WI38 (cell line): ENCODE results near the gene CCDC137.

Source experiments
- H3K4me3 ChIP-seq: 2 replicates; pipeline ENCODE4 v1.5.1; 2011; ENCODE audit warnings: low read depth, mild to moderate bottlenecking, control low read depth, low read length
- TF ChIP-seq, protein P1 (sequence below): IDR thresholded peaks from 2 replicates; pipeline ENCODE4 v1.5.1; 2012; ENCODE audit warnings: low read depth, mild to moderate bottlenecking, control low read depth, low read length

CCDC137 gene

DNA sequence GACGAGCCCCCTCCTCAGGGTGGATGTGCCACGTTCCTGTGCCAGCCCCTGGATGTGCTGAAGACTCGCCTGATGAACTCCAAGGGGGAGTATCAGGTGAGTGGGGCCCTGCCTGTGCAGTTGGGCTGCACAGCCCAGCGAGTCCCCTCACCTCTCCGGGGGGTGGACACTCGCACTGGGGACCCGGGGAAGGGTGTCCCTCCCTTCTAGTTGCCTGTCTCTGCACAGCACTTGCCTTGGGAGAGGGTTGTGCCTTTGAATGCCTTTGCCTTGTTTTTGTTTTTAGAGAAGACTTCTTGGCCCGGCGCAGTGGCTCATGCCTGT is 51.2 kb downstream of the CCDC137 start:
- TF ChIP-seq, protein P1, sequence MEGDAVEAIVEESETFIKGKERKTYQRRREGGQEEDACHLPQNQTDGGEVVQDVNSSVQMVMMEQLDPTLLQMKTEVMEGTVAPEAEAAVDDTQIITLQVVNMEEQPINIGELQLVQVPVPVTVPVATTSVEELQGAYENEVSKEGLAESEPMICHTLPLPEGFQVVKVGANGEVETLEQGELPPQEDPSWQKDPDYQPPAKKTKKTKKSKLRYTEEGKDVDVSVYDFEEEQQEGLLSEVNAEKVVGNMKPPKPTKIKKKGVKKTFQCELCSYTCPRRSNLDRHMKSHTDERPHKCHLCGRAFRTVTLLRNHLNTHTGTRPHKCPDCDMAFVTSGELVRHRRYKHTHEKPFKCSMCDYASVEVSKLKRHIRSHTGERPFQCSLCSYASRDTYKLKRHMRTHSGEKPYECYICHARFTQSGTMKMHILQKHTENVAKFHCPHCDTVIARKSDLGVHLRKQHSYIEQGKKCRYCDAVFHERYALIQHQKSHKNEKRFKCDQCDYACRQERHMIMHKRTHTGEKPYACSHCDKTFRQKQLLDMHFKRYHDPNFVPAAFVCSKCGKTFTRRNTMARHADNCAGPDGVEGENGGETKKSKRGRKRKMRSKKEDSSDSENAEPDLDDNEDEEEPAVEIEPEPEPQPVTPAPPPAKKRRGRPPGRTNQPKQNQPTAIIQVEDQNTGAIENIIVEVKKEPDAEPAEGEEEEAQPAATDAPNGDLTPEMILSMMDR = no peak
- no peak overlapping the region for H3K4me3 ChIP-seq

DNA sequence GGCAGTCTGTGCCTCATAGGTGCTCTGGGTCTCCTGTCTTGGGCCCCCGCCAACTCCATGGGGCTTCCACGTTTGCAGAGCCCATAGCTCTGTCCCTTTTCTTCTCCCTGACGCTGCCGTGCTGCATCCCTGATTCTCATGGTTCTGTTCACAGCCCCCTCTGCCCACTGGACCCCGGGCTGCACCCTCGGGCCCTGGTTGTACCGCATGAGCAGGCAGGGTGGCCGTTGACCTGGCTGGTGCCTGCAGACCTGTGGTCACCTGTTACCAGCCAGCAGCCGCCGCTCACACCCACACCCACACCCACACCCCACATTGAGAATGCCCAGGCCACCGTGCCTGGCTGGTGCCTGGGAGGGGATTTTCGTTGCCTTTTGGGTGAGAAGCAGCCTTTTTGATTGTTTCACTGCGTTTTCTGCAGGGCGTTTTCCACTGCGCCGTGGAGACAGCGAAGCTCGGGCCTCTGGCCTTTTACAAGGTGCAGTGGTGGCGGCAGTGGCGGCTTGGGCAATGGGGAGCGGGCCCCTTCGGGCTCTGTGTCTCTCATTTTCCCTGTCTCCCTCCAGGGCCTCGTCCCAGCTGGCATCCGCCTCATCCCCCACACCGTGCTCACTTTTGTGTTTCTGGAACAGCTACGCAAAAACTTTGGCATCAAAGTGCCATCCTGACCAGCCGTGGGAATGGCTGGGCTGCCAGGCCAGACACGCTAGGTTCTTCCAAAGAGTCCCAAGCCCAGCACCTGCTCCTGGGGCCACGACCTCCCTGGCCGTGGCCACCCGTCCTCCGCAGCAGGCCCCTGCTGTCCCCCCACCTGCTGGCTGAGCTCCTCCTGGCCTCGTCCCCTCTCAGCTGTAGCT is 53.1 kb downstream of the CCDC137 start:
- TF ChIP-seq, protein P1 = no peak
- H3K4me3 ChIP-seq = no peak overlapping the region

DNA sequence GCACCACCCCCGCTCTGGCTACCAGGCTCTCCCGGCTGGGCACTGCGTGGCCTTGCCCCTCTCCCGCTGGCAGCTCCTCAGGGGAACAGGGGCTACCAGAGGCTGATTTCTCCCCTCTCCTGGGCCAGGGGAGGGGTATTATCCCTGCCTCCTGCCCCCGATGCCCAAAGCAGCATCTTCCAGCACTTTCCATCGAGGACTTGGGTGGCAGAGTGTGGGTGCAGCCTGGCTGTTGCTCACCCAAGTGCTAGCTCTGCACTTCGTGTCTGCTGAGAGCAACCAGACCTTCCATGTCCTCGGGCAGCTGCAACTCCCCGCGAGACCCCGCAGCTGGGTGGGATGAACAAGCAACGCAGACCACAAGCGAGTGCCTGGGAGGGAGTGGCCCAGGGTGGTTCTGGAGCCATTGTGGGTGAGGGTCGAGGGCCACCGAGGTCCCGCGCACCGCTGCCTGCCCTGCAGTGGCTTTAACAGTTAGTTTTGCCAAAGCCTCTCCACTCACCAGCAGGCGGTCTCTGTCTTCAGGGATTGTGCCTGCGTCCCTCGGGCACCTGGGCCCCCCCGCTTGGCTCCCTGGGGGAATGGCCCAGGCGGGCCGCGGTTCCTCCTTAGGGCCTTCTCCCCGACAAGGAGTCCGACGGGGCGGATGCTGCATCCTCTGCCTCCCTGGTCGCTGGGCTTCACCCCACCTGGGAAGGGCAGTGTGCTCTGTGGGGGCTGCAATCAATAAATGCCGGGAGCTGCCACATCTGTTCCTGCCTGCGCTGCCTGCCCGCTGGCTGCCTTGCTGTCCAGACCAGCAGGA is 53.9 kb downstream of the CCDC137 start:
- TF ChIP-seq, protein P1 = no peak
- H3K4me3 ChIP-seq = no peak overlapping the region

DNA sequence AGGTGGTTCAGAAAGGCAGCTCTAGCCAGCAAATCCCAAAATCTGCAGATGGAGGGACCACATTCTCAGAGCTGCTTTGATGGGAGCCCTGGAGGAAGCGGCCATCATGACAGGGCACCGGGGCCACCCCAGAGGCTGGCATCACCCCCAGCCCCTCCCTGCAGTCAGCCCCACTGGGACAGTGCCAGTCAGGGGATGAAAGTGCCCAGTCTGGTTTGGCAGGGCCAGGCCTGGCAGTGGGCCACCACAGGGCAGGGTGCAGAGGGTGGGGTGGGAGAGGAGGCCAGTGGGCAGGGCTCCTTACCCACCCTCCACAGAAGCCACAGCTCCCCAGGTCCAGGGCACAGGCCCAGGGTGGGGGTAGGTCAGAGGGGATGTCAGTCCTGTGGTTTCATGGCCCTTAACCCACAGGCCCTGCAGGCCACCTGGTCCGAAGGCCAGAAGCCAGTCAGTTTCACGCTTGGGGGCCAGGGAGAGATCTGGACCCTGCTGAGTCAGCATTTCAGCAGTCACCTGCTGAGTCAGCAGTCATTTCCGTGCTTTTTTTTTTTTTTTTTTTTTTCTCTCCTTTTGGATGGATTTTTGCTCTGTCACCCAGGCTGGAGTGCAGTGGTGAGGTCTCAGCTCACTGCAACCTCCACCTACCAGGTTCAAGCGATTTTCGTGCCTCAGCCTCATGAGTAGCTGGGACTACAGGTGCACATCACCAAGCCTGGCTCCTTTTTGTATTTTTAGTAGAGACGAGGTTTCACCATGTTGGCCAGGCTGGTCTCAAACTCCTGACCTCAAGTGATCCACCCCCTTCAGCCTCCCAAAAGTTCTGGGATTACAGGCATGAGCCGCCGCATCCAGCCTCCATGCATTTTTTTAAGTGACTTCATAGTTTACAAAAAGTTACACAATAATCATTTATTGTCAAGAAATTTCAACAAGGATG is 55.9 kb downstream of the CCDC137 start:
- H3K4me3 ChIP-seq = no peak overlapping the region
- TF ChIP-seq, protein P1 = no peak
